ENCODE results near the gene TRA2A.

Gene TRA2A

GRCh38 chr7:23474094-23474828 lies 57.5 kb downstream of the TRA2A start:
- intact Hi-C loops (cut with DNase I) = loop anchor here (10.0 kb wide), 1 partner anchor 289 kb away; the partner anchor contains the start of gene NUP42
- peak in 4 of 42 donors; percentile 9 to 49 (median 28) for DNase-seq

DNA sequence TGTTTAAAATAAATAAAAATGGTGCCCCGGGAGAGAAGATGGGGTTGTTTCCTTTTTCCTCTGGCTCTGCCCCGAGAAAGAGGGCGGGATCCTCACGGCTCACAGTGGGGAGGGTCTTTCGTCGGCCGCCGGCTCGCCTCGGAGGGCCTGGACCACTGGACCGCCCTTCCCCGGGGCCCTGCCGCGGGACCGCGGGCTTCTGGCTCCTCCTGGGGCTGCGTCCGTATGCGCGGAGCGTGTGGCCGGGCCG lies 58.0 kb downstream of the TRA2A start:
- intact Hi-C loops (cut with DNase I) = loop anchor here (10.0 kb wide), 1 partner anchor 289 kb away; the partner anchor contains the start of gene NUP42
- no peak for DNase-seq

DNA sequence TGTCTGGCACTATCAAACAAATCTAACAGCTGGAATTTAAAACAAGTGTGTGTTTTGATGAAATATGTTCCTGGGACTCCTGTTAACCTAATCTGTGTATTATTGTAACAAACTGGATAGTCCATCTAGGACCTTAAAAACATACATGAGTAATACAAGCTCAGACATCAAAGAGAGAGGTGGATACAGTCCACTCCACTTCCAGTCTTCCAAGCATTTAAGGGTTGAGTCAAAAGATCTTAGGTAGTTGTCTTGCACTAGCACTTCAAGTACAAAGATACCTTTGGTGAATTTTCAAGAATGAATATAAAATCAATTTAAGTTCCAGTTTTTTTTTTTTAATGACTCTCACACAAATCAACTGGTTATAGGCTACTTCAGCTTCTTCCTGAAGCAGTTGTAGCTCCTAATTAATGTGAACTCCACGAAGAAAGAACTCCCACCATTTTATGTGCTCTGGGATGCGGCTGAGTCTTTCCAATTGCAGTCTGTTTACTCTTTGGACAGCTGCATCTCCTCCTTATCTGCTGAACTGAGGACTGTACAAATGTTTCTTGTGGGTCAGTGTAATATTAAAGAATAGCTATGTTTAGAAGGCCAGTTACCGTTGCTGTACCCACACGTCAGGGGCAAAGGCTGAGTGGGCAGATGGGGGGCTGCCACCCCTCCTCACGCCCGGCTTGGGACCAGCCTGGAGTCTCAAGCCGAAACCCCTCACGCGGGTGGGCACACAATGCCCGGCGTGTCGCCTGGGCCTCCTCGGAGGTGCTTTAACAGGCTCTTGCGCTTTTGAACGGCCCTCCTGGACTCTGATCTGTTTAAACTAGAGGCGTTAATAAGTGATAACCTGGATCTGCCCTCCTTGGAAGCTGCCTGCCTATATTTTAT lies 58.6 kb downstream of the TRA2A start:
- no peak for DNase-seq
- intact Hi-C loops (cut with DNase I) = loop anchor here (10.0 kb wide), 1 partner anchor 288 kb away; the partner anchor contains the start of gene NUP42

DNA sequence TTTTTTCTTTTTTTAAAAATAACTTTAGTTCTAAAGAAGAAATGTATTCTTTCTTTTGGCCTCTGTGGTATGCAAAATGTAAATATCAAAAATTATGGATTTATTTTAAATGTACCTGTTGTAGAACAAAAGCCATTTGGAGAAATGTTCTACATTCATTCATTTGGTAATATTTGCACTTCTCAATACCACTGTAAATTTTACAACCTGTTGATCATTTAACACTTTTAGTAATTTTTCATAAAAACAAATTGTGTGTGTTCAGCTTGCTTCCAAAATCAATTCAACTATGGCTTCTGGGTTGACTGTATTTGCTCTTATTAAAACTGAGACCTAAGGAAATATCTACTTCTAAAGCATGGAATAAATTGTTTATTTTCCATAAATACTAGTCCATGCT lies 59.2 kb downstream of the TRA2A start:
- intact Hi-C loops (cut with DNase I) = loop anchor here (10.0 kb wide), 1 partner anchor 288 kb away; the partner anchor contains the start of gene NUP42

GRCh38 chr7:23472046-23472445 lies 59.7 kb downstream of the TRA2A start:
- intact Hi-C loops (cut with DNase I) = loop anchor here (10.0 kb wide), 1 partner anchor 287 kb away; the partner anchor contains the start of gene NUP42
- no peak for DNase-seq

More for the DNA sequence above, 59.2 kb downstream of the TRA2A start:
- DNase-seq = no peak

GRCh38 chr7:23471106-23471859 lies 60.5 kb downstream of the TRA2A start:
- peak in 1 of 42 donors; percentile 33 for DNase-seq
- intact Hi-C loops (cut with DNase I) = loop anchor here (10.0 kb wide), 1 partner anchor 286 kb away; the partner anchor contains the start of gene NUP42

GRCh38 chr7:23470330-23471105 lies 61.3 kb downstream of the TRA2A start, which contains the start of gene IGF2BP3:
Gene IGF2BP3, minus strand, starts transcription at chr7:23470491. Its CDS starts 381 bp downstream, at chr7:23470110.
- DNase-seq = peak in 1 of 42 donors; percentile 34
- intact Hi-C loops (cut with DNase I) = loop anchor here (10.0 kb wide), 1 partner anchor 286 kb away; the partner anchor contains the start of gene NUP42

DNA sequence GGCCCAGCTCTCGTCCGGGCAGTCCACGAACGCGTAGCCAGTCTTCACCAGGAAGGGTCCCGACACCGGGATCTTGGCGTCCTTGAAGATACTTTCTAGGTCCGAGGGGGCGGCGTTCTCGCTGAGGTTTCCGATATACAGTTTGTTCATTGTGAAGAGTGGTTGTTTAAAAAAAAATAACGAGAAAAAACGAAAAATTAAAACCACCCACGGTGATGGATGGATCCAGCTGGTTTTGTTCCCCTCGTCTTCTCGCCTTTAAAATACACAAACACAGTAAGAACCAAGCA lies 61.9 kb downstream of the TRA2A start:
- DNase-seq = peak in 1 of 42 donors; percentile 41
- intact Hi-C loops (cut with DNase I) = loop anchor here (10.0 kb wide), 1 partner anchor 285 kb away; the partner anchor contains the start of gene NUP42

DNA sequence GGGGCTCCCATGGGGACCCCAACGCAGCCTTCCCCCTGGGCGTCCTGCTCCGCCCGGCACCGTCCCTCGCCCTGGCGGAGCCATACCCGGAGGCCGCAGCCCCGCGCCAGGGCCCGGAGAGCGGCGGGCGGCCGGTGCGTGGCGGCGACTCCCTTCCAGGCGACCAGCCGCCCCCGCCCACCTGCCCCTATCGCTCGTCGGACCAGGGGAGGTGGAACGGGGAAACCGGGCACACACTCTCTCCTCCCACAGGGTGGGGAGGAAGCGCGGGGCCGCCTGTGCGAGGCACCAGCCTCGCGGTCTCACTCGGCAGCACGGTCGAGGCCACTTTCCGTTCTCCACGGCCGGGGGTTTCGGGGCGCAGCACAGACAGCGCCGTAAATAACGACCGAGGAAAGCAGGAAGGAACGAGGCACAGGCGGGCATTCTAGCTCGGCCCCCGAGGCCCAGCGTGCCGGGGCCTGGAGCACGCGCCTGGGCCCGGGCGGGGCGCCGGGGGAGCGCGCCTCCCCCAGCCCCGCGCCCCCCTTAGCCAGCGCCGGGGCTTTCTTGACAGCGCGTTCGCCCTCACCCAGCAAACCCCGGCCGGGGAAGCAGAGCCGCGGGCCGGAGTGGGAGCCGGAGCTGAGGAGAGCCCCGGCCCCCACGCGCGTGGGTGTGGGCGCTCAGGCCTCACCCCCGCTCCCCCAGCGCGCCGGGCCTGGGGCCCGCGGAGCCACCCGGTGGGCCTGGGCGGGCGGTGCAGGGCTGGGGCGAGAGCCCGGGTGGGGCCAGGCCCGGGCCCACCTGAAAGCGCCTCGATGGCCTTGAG lies 62.4 kb downstream of the TRA2A start:
- peak in 1 of 42 donors; percentile 17 for DNase-seq
- intact Hi-C loops (cut with DNase I) = no loop called here

GRCh38 chr7:23468526-23469149 lies 63.1 kb downstream of the TRA2A start:
- intact Hi-C loops (cut with DNase I) = no loop called here
- DNase-seq = peak in 1 of 42 donors; percentile 27

DNA sequence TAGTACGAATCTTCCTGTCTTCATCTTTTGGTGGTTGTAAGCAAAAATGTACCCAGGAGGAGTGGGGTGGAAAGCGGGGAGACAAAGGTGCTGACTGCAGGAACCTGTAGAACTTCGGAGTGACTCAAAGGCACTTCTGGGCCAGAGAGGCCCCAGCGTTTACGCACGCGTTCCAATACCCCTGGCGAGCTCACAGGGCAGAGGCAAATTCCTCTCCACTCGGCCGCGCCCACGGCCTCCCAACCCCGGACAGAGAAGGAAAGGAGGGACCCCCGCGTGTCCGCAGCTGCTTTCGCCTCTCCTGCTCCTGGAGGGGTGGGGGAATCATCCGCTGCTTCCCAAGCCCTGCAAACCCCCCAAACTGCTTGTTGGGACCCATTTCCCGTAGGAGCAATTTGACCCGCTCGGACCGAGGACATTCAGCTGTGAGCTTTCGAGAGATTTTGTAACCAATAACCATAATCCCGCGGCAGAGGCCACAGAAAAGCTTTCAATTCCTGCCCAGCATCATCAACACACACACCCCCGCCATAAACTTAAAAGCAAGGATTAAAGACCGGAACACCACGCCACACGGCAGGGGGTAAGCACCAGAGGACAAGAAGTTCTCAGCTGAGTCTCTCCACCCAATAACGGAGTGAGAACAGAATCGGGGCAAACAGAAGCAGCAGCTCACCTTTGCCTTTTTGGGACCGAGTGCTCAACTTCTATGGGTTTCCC lies 63.8 kb downstream of the TRA2A start:
- peak in 1 of 42 donors; percentile 34 for DNase-seq
- intact Hi-C loops (cut with DNase I) = no loop called here

GRCh38 chr7:23467291-23467805 lies 64.4 kb downstream of the TRA2A start:
- intact Hi-C loops (cut with DNase I) = no loop called here
- DNase-seq = peak in 1 of 42 donors; percentile 25

DNA sequence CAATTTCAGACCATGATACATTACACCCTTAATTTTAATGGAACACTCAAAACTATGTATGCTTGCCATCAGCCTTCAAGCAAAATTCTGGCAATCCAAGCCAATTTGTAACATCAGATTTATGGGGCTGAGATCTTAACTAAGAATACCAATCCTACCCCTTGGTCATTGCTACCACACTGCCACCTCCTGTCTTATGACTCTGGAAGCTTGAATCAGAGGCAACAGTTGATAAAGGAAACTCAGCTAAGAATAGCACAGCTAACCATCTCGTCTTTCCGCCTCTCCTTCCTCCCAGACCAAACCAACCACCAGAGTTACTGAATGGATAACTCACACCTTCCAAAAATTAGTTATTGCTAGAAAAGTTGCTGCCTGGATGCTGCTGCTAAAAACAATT lies 68.9 kb downstream of the TRA2A start:
- DNase-seq = peak in 2 of 42 donors; percentile 19 to 41
- intact Hi-C loops (cut with DNase I) = no loop called here

DNA sequence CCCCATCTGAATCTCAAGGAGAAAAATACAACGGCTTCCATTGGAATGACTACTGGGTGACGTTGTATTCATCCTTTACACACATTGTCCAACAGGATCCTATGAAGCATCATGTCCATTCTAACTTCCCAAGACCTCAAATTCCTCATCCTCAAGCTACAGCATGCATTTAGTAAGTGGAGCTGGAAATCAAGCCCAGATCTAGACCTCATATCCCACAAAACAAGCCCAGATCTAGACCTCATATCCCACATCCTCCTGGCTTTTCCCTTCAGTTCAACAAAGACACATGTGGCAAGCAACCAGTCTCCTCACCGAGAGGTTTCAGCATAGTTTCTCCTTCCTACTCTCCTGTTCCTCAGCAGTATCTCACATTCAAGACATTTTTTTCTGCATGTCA lies 73.7 kb downstream of the TRA2A start:
- intact Hi-C loops (cut with DNase I) = no loop called here
- DNase-seq = no peak

DNA sequence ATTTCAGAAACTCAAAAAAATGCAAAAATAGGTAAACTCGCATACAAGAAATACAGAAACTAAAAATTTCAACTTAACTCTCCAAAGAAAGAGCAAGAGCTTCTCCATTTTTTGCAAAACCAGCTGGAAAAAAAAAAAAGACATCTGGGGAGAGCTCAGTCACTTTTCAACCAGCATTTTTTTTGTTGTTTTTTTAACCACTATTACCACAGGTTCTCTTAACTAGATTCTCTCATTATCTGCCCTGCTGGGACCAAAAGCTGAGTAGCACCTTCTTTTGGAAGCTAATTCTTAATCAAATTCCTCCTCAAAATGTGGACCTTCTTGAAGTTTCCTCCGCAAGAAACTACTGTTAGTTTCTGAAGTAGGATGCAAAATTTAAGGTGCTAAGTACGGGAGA lies 75.7 kb downstream of the TRA2A start:
- no peak for DNase-seq
- intact Hi-C loops (cut with DNase I) = no loop called here

DNA sequence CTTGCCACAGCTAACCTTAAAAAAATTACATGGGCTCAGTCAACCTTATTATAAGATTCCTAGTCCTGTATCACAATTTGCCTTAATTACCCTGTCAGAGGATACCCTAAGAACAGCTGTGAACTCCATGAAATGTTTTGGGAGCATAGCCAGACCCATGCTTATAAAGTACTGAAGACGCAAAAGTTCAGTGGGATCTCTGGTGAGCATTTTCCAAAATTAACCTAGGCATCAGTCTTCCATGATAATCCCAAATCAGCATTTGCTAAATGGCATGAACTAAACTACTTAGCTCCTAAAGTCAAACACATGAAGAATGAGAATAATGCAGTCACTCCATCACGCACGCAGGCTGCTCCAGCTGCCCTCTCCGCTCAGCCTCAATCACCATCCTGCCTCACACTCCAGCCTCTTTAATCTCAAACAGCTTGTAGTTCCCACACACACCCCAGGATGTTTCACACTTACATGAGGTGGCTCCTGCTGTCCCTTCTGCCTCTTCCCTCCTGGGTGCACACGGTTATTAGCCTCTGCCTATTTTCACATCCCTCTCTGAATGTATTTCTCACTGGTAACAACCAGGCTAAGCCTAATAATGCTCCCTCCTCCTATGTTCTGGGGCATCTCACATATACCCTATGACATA lies 76.8 kb downstream of the TRA2A start:
- intact Hi-C loops (cut with DNase I) = no loop called here
- DNase-seq = no peak

Measured in head of caudate nucleus (tissue), 42 donors.